Activated naive CD4-positive, alpha-beta T cell treated with anti-CD3 and anti-CD28 coated beads, Interleukin-2, amount 50 U/mL, for 72 hours (primary cell): ENCODE measurements around the gene TMEM74B. TPM values are rescaled to one million over a fixed set of nuclear protein-coding genes. Genes with fewer than 3 reads are reported as not detected.

ENCODE experiments used
- ATAC-seq, 2 donors: fragments of 150-1000 bp; cut with Tn5 transposase; 2 replicates each; pipeline ENCODE4 v1.10.0; 2021; ENCODE audit warnings: mild to moderate bottlenecking in 2 of 2, moderate library complexity in 2 of 2
- DNase-seq, 2 donors: peaks; one replicate each; pipeline ENCODE4 v3.0.0; 2021 to 2022; ENCODE audit warnings: low spot score in 2 of 2
- H3K27ac Mint-ChIP-seq, 2 donors: one replicate each; pipeline ENCODE4 v1.8.0; 2022; ENCODE audit warnings: mild to moderate bottlenecking in 2 of 2, mixed read lengths in 2 of 2
- H3K36me3 Mint-ChIP-seq, 2 donors: one replicate each; pipeline ENCODE4 v1.8.0; 2022; ENCODE audit warnings: mixed read lengths in 2 of 2
- H3K9me3 Mint-ChIP-seq, 2 donors: one replicate each; pipeline ENCODE4 v1.8.0; 2022; ENCODE audit warnings: mixed read lengths in 2 of 2
- total RNA-seq, 2 donors: library from RNA; stranded (reverse); gene quantifications; one replicate each; pipeline ENCODE4 v1.2.3, GENCODE V29; 2022

The TMEM74B gene
- total RNA-seq, 2 donors from 2014 or later: 8.3 TPM; not detected in 1

DNA sequence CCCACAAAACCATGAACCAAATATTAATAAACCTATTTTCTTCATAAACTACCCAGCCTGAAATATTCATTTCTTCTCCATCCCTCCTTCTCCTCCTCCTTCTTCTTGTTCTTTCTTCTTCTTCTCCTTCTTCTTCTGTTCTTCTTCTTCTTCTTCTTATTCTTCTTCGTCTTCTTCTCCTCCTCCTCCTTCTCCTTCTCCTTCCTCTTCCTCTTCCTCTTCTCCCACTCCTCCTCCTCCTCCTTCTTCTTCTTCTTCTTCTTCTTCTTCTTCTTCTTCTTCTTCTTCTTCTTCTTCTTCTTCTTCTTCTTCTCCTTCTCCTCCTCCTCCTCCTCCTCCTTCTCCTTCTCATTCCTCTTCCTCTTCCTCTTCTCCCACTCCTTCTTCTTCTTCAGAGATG is 5.0 kb upstream of the TMEM74B start:
- Mint-ChIP-seq H3K9me3 (no peaks in the 10 kb centered on the region), H3K36me3 (no peaks in the 10 kb centered on the region), H3K27ac (no peak overlapping the region)
- DNase-seq (no peak), ATAC-seq (no peak)

GRCh38 chr20:1188347-1188746 is 3.6 kb upstream of the TMEM74B start:
- no peak overlapping the region for H3K27ac Mint-ChIP-seq
- ATAC-seq: no peak
- peaks cover 0 to 5% of the 10 kb centered on the region in 2 donors for H3K36me3 Mint-ChIP-seq
- H3K9me3 Mint-ChIP-seq: no peaks in the 10 kb centered on the region
- DNase-seq: no peak

DNA sequence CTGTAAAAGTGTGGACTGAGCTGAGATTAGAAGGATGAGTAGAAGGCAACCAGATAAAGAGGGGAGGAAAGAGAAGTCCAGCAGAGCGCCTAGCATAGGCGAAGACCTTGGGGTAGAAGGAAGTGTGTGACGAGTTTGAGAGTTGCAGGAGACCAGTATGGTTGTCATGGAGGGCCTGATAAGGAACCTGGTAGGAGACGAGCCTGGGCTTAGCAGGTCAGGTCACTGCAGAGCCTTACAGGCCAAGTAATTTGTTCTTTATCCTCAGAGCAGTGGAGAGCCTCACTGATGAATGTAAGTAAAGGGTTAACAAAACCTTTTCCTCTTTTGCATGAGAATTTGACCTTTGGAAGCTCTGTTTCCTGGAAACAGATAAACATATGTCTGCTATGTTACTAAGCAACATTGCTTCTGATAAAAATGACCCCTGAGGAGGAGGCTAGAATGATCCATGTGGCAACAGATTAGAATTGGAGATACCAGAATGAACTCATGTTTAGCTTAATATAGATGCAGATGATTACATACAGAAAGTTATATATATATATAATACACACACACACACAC is 2.9 kb upstream of the TMEM74B start:
- no peaks in the 10 kb centered on the region for H3K9me3 Mint-ChIP-seq

DNA sequence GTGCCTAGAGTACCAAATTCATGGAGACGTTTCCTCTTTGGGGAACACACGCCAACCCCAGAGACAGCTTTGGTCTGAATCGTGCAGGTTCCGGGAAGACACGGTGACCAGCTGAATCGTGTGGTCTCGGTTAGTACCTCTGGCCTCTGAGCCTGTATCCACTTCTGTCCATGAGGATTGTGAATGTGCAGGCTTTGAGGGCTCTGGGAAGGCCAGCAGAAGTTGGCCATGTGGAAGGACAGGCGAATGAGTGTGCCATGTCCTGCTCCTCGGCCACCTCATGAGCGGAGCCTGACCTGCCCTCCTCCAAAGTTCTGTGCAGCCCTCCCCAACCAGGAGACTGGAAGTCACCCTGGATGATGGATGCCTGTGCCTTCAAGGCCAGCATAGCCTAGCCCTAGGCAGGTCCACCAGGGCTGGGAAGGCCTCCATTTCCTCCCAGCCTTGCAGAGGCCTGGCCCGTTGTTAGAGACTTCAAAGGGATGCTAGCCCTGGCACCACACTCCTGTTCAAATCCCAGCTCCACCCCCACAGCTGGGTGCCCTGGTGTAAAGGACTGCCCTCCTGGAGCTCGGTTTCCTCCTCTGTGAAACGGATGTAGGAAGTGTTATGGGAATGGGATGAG is 1.7 kb upstream of the TMEM74B start:
- no peak for DNase-seq
- no peak for ATAC-seq
- H3K9me3 Mint-ChIP-seq: no peaks in the 10 kb centered on the region
- H3K36me3 Mint-ChIP-seq: peaks cover 0 to 5% of the 10 kb centered on the region in 2 donors
- no peak overlapping the region for H3K27ac Mint-ChIP-seq

More for the DNA sequence above, 2.9 kb upstream of the TMEM74B start:
- Mint-ChIP-seq H3K36me3 (peaks cover 0 to 5% of the 10 kb centered on the region in 2 donors), H3K27ac (no peak overlapping the region)
- DNase-seq (no peak), ATAC-seq (no peak)

- Mint-ChIP-seq H3K36me3 (peaks cover 0 to 5% of the 10 kb centered on the region in 2 donors), H3K9me3 (no peaks in the 10 kb centered on the region), H3K27ac (no peak overlapping the region)
- DNase-seq (peak in 1 of 2 donors; percentile 73), ATAC-seq (peak; percentile 72 to 78)
Measured at GRCh38 chr20:1185790-1186334, 1.1 kb upstream of the TMEM74B start.

GRCh38 chr20:1185316-1185741 is 548 bp upstream of the TMEM74B start:
- ATAC-seq: peak; percentile 44 to 54

GRCh38 chr20:1184260-1184637 is 532 bp downstream of the TMEM74B start:
- Mint-ChIP-seq H3K36me3 (peaks cover 0 to 5% of the 10 kb centered on the region in 2 donors), H3K27ac (peak overlapping the region in 1 of 2 donors; percentile 56), H3K9me3 (no peaks in the 10 kb centered on the region)
- ATAC-seq (no peak), DNase-seq (no peak)

More at GRCh38 chr20:1185316-1185741, 548 bp upstream of the TMEM74B start:
- Mint-ChIP-seq H3K27ac (no peak overlapping the region), H3K9me3 (no peaks in the 10 kb centered on the region), H3K36me3 (peaks cover 0 to 5% of the 10 kb centered on the region in 2 donors)
- DNase-seq: peak in 1 of 2 donors; percentile 17

GRCh38 chr20:1183153-1183552 is 1.6 kb downstream of the TMEM74B start:
- peaks cover 0 to 5% of the 10 kb centered on the region in 2 donors for H3K36me3 Mint-ChIP-seq
- ATAC-seq: no peak

DNA sequence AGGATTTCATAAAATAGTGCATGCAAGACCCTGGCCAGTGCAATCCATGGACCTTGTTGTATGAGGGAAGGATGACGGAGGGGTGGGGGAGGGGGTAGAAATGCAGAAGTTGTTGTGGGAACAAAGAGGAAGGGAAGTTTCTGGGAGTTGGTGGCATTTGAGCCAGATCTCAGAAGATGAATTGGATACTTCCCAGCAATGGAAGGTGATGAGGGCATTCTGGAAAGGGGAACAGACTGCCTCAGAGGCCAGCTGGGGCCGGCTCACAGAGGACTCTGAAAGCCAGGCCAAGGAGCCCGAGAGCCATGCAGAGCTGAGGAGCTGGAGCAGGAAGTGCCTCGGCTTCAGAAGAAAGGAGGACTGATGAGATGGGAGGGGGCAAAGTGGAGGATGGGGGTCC is 2.7 kb downstream of the TMEM74B start:
- Mint-ChIP-seq H3K27ac (no peak overlapping the region), H3K36me3 (peaks cover 0 to 5% of the 10 kb centered on the region in 2 donors), H3K9me3 (no peaks in the 10 kb centered on the region)
- ATAC-seq (no peak), DNase-seq (no peak)

More at GRCh38 chr20:1183153-1183552, 1.6 kb downstream of the TMEM74B start:
- Mint-ChIP-seq H3K27ac (no peak overlapping the region), H3K9me3 (no peaks in the 10 kb centered on the region)
- no peak for DNase-seq

DNA sequence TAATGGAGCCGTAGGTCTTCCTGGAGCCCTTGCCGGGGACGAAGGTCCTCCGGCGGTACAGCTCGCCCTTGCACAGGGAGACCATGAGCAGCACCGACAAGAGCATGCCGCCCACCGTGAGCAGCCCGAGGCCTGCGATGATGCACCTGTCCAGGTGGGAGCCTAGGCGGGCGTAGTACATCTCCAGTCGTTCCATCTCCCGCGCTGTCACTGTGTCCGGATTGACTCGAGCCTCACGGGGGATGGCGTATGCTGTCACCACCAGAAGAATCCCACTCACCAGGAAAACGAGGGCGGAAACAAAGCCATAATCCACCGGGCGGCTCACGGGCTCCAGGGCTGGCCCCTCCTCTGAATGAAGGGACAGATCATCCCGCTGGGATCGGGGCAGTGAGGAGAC is 3.8 kb downstream of the TMEM74B start:
- no peak for ATAC-seq

DNA sequence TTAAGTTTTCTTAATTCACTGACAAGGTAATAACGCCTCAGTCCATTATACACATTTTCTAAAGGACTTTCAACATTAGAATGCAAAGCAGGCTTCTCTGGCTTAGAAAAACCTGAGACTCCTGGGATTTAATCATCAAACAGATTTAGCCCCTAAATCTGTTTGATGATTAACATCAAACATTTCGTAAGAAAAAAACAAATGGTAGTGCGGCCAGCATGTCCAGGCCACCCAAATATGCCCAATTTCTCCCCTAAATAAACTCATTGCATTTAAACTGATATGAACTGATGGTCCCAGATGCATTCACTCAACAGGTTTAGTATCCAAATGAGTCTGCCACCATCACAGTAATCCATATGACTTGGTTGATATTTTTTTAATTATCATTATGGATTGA is 6.2 kb downstream of the TMEM74B start:
- ATAC-seq (no peak), DNase-seq (no peak)
- Mint-ChIP-seq H3K9me3 (no peaks in the 10 kb centered on the region), H3K27ac (no peak overlapping the region), H3K36me3 (no peaks in the 10 kb centered on the region)

More for the DNA sequence above, 3.8 kb downstream of the TMEM74B start:
- no peaks in the 10 kb centered on the region for H3K9me3 Mint-ChIP-seq
- peaks cover 0 to 5% of the 10 kb centered on the region in 2 donors for H3K36me3 Mint-ChIP-seq
- H3K27ac Mint-ChIP-seq: no peak overlapping the region
- DNase-seq: no peak

DNA sequence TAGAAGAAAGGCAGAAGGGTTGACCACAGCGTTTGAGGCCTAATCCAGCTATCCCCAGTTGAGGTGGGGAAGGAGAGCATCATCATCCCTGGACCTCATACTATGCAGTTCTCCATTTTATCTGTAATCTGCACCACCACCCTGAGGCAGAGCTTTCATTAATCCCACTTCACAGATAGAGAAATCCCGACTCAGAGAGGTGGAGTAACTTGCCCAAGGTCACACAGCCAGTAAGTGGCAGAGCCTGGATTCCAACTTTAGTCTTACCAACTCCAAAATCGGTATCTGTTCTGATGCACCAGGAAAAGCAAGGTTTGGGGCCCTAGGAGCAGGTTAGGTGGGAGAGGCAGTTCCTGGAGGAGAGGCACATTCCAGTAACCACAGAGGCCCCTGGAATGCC is 6.7 kb downstream of the TMEM74B start:
- Mint-ChIP-seq H3K27ac (no peak overlapping the region), H3K9me3 (no peaks in the 10 kb centered on the region), H3K36me3 (no peaks in the 10 kb centered on the region)
- ATAC-seq: no peak
- DNase-seq: no peak

DNA sequence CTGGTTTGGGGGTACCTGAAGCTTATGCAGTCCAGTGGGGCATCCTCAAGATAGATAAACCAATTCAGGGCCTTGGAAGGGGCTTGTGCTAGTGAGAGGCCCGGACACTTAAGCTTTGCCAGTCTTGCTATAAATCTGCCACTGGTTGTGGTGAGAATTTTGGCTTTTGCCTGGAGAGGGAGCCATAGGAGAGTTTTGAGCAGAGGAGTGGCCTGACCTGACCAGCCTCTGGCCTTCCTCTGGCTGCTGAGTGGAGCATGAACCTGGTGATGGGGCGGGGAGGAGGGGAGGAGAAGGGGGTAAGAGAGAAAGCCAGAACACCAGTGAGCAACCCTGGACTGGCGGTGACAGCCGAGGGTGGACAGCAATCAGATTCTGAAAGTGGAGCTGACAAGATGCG is 7.1 kb downstream of the TMEM74B start:
- Mint-ChIP-seq H3K36me3 (no peaks in the 10 kb centered on the region), H3K9me3 (no peaks in the 10 kb centered on the region), H3K27ac (no peak overlapping the region)
- DNase-seq (no peak), ATAC-seq (no peak)

DNA sequence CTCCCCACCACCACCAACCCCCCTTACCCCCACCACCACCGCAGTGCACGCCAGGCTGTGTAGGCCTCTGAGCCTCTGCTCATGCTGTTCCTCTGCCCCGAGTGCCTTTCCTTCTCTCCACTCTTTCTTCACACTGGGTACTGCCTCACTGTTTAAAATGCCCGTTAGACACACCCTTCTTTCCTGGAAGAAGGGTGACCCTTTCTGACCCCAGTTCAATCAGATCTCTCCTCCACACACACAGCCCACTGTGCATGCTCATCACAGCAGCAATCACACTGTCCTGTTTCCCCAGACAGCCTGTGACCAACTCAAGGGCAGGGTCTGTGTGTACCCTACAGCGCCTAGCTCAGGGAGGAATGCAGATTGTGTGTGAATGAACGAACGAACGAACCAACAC is 10.0 kb downstream of the TMEM74B start:
- H3K9me3 Mint-ChIP-seq: no peaks in the 10 kb centered on the region
- ATAC-seq (no peak), DNase-seq (no peak)
- no peak overlapping the region for H3K27ac Mint-ChIP-seq
- peaks cover 6 to 7% of the 10 kb centered on the region in 2 donors for H3K36me3 Mint-ChIP-seq

GRCh38 chr20:1173698-1174097 is 11.1 kb downstream of the TMEM74B start:
- H3K27ac Mint-ChIP-seq: peak overlapping the region in 1 of 2 donors; percentile 60
- no peak for DNase-seq
- peaks cover 9 to 14% of the 10 kb centered on the region in 2 donors for H3K36me3 Mint-ChIP-seq
- H3K9me3 Mint-ChIP-seq: no peaks in the 10 kb centered on the region
- ATAC-seq: no peak

- Mint-ChIP-seq H3K27ac (no peak overlapping the region), H3K9me3 (no peaks in the 10 kb centered on the region), H3K36me3 (peaks cover 9 to 28% of the 10 kb centered on the region in 2 donors)
- DNase-seq (peak in 1 of 2 donors; percentile 26), ATAC-seq (no peak)
Measured at GRCh38 chr20:1171461-1172093, 13.2 kb downstream of the TMEM74B start.

- DNase-seq (no peak), ATAC-seq (no peak)
- Mint-ChIP-seq H3K36me3 (peaks cover 20 to 46% of the 10 kb centered on the region in 2 donors), H3K9me3 (no peaks in the 10 kb centered on the region), H3K27ac (no peak overlapping the region)
Measured at GRCh38 chr20:1169224-1169623, 15.6 kb downstream of the TMEM74B start.
